Activated CD4-positive, alpha-beta T cell treated with anti-CD3 and anti-CD28 coated beads for 48 hours (primary cell): ENCODE results near the gene PLOD3.

Experiments used
- DNase-seq: peaks from one replicate; pipeline ENCODE4 v3.0.0-alpha.2; 2020

The PLOD3 gene

GRCh38 chr7:101163279-101164070 lies 53.9 kb downstream of the PLOD3 start:
- DNase-seq: no peak

- DNase-seq: no peak
Observed at GRCh38 chr7:101162551-101163278, 54.7 kb downstream of the PLOD3 start.

- no peak for DNase-seq
Observed at GRCh38 chr7:101161692-101162471, 55.5 kb downstream of the PLOD3 start.

- DNase-seq: no peak
Observed at GRCh38 chr7:101160910-101161309, 56.5 kb downstream of the PLOD3 start.

- DNase-seq: no peak
Observed at GRCh38 chr7:101159696-101160674, 57.4 kb downstream of the PLOD3 start.

- DNase-seq: no peak
Observed at GRCh38 chr7:101156866-101157589, 60.4 kb downstream of the PLOD3 start.

- DNase-seq: no peak
Observed at GRCh38 chr7:101156277-101156676, 61.1 kb downstream of the PLOD3 start.
